ENCODE data around the gene ARAP1.

Gene ARAP1

DNA sequence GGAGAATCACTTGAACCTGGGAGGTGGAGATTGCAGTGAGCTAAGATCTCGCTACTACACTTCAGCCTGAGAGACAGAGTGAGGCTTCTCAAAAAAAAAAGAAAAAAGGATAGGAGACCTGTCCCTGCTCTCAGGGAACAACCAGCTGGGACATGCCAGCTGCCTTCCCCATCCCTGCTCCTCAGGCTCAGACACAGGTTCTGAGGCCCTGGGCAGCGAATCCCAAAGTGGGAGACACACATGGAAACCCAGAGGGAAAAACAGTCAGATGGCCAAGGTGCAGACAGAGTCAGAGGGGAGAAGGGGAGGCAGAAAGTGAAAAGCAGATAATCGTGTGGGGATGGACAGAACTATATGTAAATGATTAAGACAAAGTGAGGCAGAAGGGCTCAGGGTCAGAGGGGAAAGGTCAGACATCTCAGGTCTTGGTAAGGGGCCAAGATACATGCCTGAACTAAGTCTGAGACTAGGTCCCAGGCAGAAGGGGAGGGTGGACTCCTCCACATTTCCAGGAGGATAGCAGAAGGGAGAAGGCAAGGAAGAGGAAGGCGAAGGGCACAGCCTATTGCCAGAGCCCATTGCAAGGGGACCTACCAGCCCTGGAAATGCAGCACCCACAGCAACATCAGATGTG is 27.4 kb upstream of the ARAP1 start:
- DNase-seq = no peak

DNA sequence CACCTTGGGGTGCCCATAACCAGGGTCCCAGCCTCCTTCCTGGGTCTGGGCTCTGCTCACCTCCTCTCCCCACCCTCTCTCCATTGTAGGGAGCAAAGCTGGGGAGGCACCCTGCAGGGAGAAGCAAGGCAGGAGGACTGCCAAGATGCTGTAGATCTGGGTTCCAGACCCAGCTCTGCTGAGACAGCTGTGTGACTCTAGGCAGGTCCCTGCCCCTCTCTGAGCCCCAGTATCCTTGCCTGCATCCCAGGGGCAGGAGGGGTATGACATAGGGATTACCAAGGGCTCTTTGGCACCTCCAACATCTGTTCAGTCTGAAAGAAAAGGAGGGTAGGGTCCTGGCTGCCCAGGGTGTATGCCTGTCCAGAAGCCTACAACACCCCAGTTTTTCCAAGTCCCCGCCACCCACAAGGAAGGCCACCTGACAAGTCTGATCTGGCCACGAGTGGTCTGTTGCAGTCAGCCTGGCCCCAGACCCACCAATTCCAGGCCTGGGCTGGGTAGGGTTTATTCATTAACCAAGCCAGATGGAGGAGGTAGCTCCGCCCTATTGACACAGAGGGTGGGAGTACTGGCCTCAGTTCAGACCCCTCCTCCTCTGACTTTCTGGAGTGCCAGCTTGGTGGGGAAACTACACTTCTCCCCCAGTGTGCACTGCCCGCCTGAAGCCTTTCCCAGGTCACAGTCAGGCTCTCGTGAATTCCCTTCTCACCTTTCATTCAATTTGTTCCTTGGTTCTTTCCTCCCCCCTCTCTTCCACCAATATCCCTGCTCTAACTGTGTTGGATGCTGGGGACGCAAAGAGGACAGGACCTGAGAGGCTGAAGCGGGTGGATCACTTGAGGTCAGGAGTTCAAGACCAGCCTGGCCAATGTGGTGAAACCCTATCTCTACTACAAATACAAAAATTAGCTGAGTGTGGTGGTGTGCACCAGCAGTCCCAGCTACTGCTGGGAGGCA is 26.6 kb upstream of the ARAP1 start:
- DNase-seq = no peak

GRCh38 chr11:72777755-72778278 is 25.6 kb upstream of the ARAP1 start:
- DNase-seq = no peak

GRCh38 chr11:72776844-72777754 is 24.9 kb upstream of the ARAP1 start:
- DNase-seq = no peak

- DNase-seq = no peak
Observed at GRCh38 chr11:72776117-72776843, 24.1 kb upstream of the ARAP1 start.

- DNase-seq = no peak
Observed at GRCh38 chr11:72775288-72776110, 23.3 kb upstream of the ARAP1 start.

- no peak for DNase-seq
Observed at GRCh38 chr11:72774499-72774898, 22.3 kb upstream of the ARAP1 start.

GRCh38 chr11:72773696-72774095 is 21.5 kb upstream of the ARAP1 start:
- no peak for DNase-seq

DNA sequence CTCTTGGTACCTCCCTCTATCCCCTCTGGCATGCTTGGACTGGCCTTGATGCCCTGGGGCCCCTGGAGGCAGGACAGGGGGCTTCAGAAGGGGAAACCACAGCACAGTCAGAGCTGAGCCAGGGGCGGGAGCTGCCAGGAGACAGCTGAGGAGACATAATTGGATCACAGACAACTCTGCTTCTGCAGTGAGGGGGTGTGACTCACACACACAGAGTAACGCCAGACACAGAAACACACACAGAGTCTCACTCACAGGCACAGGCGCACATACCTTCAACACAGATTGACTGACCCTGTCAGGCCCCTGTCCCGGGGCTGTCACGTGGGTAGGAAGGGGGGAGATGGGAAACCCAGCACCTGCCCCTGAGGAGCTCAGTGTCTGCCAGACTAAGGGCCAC is 21.1 kb upstream of the ARAP1 start:
- no peak for DNase-seq

DNA sequence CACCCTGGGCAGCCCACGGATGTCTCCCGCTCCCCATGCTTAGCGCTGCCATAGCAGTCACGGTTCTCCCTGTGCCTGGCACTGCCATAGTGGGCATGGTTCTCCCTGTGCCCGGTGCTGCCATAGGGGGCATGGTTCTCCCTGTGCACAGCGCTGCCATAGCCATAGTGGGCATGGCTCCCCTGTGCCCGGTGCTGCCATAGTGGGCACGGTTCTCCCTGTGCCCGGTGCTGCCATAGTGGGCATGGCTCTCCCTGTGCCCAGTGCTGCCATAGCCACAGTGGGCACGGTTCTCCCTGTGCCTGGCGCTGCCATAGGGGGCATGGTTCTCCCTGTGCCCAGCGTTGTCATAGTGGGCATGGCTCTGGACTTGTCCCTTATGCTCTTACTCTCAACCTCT is 19.9 kb upstream of the ARAP1 start:
- DNase-seq = no peak

DNA sequence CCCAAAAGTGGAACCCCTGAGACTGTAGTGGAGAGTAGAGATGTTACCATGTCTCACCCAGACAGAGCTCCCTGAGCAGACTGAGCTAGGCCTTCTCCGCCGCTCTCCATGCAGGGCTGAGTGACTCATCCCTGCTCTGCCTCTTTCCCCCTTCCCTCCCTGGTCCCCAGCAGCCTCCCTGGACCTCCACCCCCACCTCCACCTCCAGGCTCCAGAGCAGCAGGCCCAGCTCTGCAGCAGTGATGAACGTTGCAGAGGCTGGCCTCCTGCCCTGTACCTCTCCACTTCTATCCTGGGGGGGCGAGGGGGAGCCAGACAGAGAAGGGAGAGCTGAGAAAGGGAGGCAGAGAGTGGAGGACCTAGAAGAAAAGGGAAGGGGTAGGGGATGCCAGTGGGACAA is 19.3 kb upstream of the ARAP1 start:
- DNase-seq = no peak

- DNase-seq = no peak
Observed at GRCh38 chr11:72770799-72771198, 18.6 kb upstream of the ARAP1 start.

DNA sequence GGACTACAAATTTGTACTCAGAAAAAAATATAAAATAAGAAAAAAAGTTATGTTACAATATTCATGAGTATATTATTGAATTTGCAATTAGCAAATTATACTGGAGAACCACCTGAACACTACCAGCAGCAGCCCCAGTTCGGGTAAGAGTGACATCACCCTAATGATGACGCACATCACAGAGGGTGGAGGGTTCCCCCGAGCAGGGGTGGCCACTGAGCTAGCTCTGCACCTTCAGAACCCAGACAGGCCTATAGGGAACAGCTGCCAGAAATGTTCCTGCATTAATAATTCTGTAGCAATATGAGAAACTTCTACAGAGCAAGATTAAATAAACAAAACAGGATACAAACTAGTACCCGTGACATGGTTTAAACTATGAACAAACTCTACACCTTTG is 17.5 kb upstream of the ARAP1 start:
- DNase-seq = no peak

DNA sequence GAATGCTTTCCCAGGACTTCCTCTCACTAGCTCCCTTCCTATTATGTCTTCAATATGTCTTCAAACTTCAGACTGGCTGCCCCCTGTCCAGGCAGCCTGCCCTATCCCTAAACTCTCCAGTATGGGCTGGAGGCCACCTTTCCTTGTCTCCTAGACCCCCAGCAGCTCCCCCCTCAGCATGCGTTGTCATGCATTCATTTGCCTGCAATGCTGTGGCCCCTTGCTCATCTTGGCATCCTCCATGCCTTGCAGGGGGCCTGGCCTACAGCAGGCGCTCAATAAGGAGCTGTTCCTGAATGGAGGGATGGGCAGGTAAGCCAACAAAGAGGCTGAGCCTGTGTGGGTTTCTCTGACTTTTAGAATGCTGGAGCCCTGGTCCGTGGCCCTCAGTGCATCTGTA is 16.4 kb upstream of the ARAP1 start:
- no peak for DNase-seq

DNA sequence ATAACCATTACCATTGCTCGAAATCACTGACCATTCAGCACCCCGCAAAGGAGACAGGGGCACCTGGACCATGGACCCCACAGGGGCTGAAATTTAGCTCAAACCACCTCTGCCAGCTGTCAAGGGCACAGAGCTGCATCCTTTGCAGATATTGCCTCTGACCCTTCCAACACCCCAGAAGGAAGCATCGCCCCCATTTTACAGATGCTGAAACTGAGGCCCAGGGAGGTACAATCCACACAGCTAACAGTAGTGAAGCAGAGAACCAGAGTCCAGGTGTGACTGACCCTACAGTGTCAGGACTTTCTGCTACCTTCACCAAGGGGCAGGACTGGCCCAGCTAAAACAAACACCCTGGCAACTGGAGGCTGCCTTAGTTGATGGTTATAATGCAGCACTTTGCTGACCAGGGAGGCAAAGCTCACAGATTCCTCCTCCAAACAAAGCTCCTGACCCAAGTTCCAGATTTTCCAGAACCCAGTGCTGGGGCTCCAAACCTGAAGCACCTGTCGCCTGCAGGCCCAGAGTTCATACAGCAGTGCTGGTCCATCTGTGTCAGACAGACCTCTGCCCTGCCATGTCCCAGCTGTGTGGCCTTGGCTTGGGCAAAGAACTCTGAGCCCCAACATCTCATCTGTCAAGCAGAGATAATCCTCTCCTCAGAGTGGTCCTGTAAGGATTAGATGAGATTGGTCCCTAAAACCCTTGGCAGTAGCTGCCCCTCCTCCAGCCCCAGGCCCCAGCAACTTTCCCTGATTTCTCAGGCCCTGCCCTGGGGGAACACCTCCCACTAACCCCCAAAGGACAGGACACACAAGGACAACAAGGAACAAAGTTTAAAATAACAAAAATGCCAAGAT is 15.2 kb upstream of the ARAP1 start:
- DNase-seq = no peak

DNA sequence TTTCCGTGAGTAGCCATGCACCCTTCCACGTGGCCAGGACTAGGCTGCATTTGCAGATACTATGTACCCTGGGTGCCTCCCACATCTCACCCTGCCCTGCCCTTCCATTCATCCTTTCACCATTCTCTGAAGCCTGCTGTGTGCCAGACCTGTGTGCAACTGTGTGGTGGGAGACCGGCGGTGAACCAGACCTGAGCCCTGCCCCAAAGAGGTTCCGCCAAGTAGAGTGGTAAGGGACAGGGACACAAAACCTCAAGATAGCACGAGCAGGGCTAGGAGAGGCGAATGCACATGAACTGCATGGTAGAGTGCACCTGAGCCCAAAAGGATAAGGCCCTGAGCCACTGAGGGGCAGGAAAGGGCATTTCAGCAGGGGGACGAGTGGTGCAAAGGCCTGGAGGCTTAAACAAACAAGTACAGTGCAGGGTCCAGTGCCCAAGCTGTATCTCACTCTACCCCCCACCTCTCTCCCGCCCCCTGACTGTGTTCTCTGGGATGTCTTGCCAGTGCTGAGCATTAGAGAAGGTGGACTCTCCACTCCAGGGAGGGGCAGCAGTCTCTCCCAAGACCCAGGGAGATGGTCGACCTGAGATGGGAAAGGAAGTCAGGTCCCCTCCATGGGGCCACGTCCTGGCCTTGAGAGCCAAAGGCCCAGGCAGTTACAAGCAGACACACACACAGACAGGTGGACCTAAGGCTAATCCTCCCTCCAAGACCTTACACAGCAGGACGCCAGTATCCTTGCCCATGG is 14.1 kb upstream of the ARAP1 start:
- DNase-seq = no peak

DNA sequence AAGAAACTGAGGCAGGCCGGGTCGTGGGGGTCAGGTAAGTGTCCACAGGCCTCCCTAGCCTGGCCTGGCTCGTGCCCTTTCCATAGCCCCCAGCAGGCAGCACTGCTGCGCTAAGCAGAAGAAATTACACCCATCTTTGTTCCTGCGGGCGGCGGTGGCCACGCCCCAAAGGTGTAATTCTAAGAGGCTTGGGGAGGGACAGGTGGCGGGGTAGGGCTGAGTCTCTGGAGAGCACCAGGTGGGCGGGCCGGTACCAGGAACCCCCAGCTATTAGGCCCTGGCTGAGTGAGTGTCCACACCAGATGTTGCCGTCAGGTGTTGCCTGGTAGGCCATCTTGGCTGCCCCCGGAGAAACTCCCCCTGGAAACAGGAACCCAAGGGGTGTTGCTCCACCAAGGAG is 12.3 kb upstream of the ARAP1 start:
- DNase-seq = no peak

DNA sequence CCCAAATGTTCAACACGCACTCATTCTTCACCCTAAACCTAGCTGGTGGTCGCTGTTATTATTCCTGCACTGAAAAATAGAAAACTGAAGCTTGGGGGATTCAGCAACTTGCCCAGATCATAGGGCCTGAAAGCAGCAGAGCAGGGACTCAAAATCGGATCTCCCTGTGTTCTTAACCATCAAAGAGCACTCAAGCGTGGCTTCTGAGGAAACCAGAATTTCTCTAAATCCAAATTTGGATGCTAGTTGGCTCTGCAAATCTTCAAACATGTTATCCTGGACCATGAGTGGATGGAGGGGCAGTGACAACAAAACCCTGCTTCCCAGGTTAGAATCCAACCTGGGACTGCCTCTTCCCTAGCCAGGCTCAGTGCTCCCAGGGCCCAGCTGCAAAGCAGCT is 11.6 kb upstream of the ARAP1 start:
- DNase-seq = no peak

DNA sequence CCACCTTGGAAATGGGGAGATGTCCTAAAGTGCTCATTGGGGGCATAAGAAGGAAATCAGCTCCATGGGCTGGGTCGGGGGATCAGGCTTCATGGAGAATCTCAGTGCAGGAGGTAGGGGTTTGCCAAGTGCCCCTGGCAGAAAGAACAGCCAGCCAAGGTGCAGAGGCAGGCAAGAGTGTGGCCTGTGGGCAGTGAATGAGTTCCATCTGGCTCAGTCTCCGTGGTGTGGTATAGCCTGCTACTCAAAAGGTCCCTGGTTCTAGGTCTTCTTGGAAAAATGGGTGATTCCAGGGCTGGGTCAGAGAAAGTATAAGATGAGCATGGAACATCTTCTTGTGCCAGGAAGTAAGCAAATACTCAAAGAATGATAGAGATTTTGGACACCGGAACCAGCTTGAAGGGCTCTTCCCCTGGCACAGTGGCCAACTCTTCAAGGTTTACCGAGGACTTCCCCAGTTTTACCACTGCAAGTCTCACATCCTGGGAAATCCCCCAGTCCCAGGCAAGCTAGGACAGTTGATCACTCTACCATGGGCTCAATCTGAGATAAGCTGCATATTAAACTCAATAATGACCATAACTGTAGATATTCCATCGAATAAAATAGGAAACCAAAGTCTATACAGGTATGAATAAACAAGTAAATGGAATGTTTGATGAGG is 10.6 kb upstream of the ARAP1 start:
- peak; percentile 37 for DNase-seq
